ENCODE measurements around the gene CLPTM1L. TPM values are rescaled to one million over a fixed set of nuclear protein-coding genes. Genes with fewer than 3 reads are reported as not detected.
A peak's percentile ranks its signal among the peaks of the same experiment; 100 is the strongest.

Gene CLPTM1L
- total and polyA plus RNA-seq, 4 donors, result 98.3 to 123 (median 104) TPM

- Histone ChIP-seq H3K4me1 (ENCODE audit: control insufficient read depth, insufficient read depth, low read length) (peaks cover 27% of the 10 kb centered on the region), H3K27ac (ENCODE audit: low read depth, low read length) (no peak overlapping the region), H3K36me3 (ENCODE audit: control insufficient read depth, insufficient read depth, low read length) (no peaks in the 10 kb centered on the region), H3K4me3 (ENCODE audit: low read depth, low read length) (no peak overlapping the region), H3K27me3 (ENCODE audit: control insufficient read depth, insufficient read depth, low read length) (peaks cover 16% of the 10 kb centered on the region), H3K9me3 (ENCODE audit: control insufficient read depth, insufficient read depth, low read length) (no peaks in the 10 kb centered on the region)
- 89% methylated on average over 25 of the region's 25 CpGs for WGBS (ENCODE audit: insufficient coverage)
- DNase-seq (ENCODE audit: low read depth in 4 of 6, low spot score in 6 of 6), result no peak
Observed at GRCh38 chr5:1381370-1382247, 36.7 kb upstream of the CLPTM1L start.

GRCh38 chr5:1380910-1381309 is 36.0 kb upstream of the CLPTM1L start:
- no peaks in the 10 kb centered on the region for H3K36me3 ChIP-seq (ENCODE audit: control insufficient read depth, insufficient read depth, low read length)
- no peak overlapping the region for H3K27ac ChIP-seq (ENCODE audit: low read depth, low read length)
- H3K4me1 ChIP-seq (ENCODE audit: control insufficient read depth, insufficient read depth, low read length), result peaks cover 20% of the 10 kb centered on the region
- H3K27me3 ChIP-seq (ENCODE audit: control insufficient read depth, insufficient read depth, low read length), result peaks cover 10% of the 10 kb centered on the region
- WGBS (ENCODE audit: insufficient coverage), result 56% methylated on average over 12 of the region's 12 CpGs
- H3K4me3 ChIP-seq (ENCODE audit: low read depth, low read length), result no peak overlapping the region
- no peaks in the 10 kb centered on the region for H3K9me3 ChIP-seq (ENCODE audit: control insufficient read depth, insufficient read depth, low read length)
- DNase-seq (ENCODE audit: low read depth in 4 of 6, low spot score in 6 of 6), result peak in 1 of 6 donors; percentile 85

GRCh38 chr5:1380011-1380817 is 35.3 kb upstream of the CLPTM1L start:
- DNase-seq (ENCODE audit: low read depth in 4 of 6, low spot score in 6 of 6), result no peak
- H3K27ac ChIP-seq (ENCODE audit: low read depth, low read length), result no peak overlapping the region
- 23% methylated on average over 28 of the region's 34 CpGs for WGBS (ENCODE audit: insufficient coverage)
- no peak overlapping the region for H3K4me3 ChIP-seq (ENCODE audit: low read depth, low read length)
- H3K9me3 ChIP-seq (ENCODE audit: control insufficient read depth, insufficient read depth, low read length), result no peaks in the 10 kb centered on the region
- no peaks in the 10 kb centered on the region for H3K36me3 ChIP-seq (ENCODE audit: control insufficient read depth, insufficient read depth, low read length)
- peaks cover 5% of the 10 kb centered on the region for H3K27me3 ChIP-seq (ENCODE audit: control insufficient read depth, insufficient read depth, low read length)
- peaks cover 13% of the 10 kb centered on the region for H3K4me1 ChIP-seq (ENCODE audit: control insufficient read depth, insufficient read depth, low read length)

- Histone ChIP-seq H3K27ac (ENCODE audit: low read depth, low read length) (no peak overlapping the region), H3K4me3 (ENCODE audit: low read depth, low read length) (no peak overlapping the region), H3K27me3 (ENCODE audit: control insufficient read depth, insufficient read depth, low read length) (peaks cover 5% of the 10 kb centered on the region), H3K4me1 (ENCODE audit: control insufficient read depth, insufficient read depth, low read length) (peaks cover 13% of the 10 kb centered on the region), H3K9me3 (ENCODE audit: control insufficient read depth, insufficient read depth, low read length) (no peaks in the 10 kb centered on the region), H3K36me3 (ENCODE audit: control insufficient read depth, insufficient read depth, low read length) (no peaks in the 10 kb centered on the region)
- no peak for DNase-seq (ENCODE audit: low read depth in 4 of 6, low spot score in 6 of 6)
- 98% methylated on average over 16 of the region's 24 CpGs for WGBS (ENCODE audit: insufficient coverage)
Observed at GRCh38 chr5:1378866-1379659, 34.2 kb upstream of the CLPTM1L start.

GRCh38 chr5:1378096-1378495 is 33.2 kb upstream of the CLPTM1L start:
- DNase-seq (ENCODE audit: low read depth in 4 of 6, low spot score in 6 of 6), result no peak
- H3K4me1 ChIP-seq (ENCODE audit: control insufficient read depth, insufficient read depth, low read length), result peaks cover 13% of the 10 kb centered on the region
- no peak overlapping the region for H3K27ac ChIP-seq (ENCODE audit: low read depth, low read length)
- H3K27me3 ChIP-seq (ENCODE audit: control insufficient read depth, insufficient read depth, low read length), result peaks cover 5% of the 10 kb centered on the region
- H3K9me3 ChIP-seq (ENCODE audit: control insufficient read depth, insufficient read depth, low read length), result no peaks in the 10 kb centered on the region
- 95% methylated on average over 18 of the region's 18 CpGs for WGBS (ENCODE audit: insufficient coverage)
- H3K36me3 ChIP-seq (ENCODE audit: control insufficient read depth, insufficient read depth, low read length), result no peaks in the 10 kb centered on the region
- no peak overlapping the region for H3K4me3 ChIP-seq (ENCODE audit: low read depth, low read length)

- 72% methylated on average over 3 of the region's 3 CpGs for WGBS (ENCODE audit: insufficient coverage)
- no peak overlapping the region for H3K4me3 ChIP-seq (ENCODE audit: low read depth, low read length)
- peak in 2 of 6 donors; percentile 39 to 62 for DNase-seq (ENCODE audit: low read depth in 4 of 6, low spot score in 6 of 6)
Observed at GRCh38 chr5:1376981-1377380, 32.1 kb upstream of the CLPTM1L start.

GRCh38 chr5:1375871-1376810 is 31.2 kb upstream of the CLPTM1L start:
- Histone ChIP-seq H3K36me3 (ENCODE audit: control insufficient read depth, insufficient read depth, low read length) (no peaks in the 10 kb centered on the region), H3K9me3 (ENCODE audit: control insufficient read depth, insufficient read depth, low read length) (no peaks in the 10 kb centered on the region), H3K4me1 (ENCODE audit: control insufficient read depth, insufficient read depth, low read length) (peaks cover 9% of the 10 kb centered on the region), H3K27ac (ENCODE audit: low read depth, low read length) (no peak overlapping the region), H3K27me3 (ENCODE audit: control insufficient read depth, insufficient read depth, low read length) (peaks cover 5% of the 10 kb centered on the region), H3K4me3 (ENCODE audit: low read depth, low read length) (no peak overlapping the region)
- WGBS (ENCODE audit: insufficient coverage), result 92% methylated on average over 16 of the region's 23 CpGs
- no peak for DNase-seq (ENCODE audit: low read depth in 4 of 6, low spot score in 6 of 6)

More at GRCh38 chr5:1376981-1377380, 32.1 kb upstream of the CLPTM1L start:
- Histone ChIP-seq H3K36me3 (ENCODE audit: control insufficient read depth, insufficient read depth, low read length) (no peaks in the 10 kb centered on the region), H3K27ac (ENCODE audit: low read depth, low read length) (no peak overlapping the region), H3K4me1 (ENCODE audit: control insufficient read depth, insufficient read depth, low read length) (peaks cover 13% of the 10 kb centered on the region), H3K9me3 (ENCODE audit: control insufficient read depth, insufficient read depth, low read length) (no peaks in the 10 kb centered on the region), H3K27me3 (ENCODE audit: control insufficient read depth, insufficient read depth, low read length) (peaks cover 5% of the 10 kb centered on the region)

GRCh38 chr5:1374679-1375055 is 29.8 kb upstream of the CLPTM1L start:
- no peaks in the 10 kb centered on the region for H3K4me1 ChIP-seq (ENCODE audit: control insufficient read depth, insufficient read depth, low read length)
- H3K27ac ChIP-seq (ENCODE audit: low read depth, low read length), result no peak overlapping the region
- H3K36me3 ChIP-seq (ENCODE audit: control insufficient read depth, insufficient read depth, low read length), result no peaks in the 10 kb centered on the region
- H3K9me3 ChIP-seq (ENCODE audit: control insufficient read depth, insufficient read depth, low read length), result no peaks in the 10 kb centered on the region
- 22% methylated on average over 1 of the region's 6 CpGs for WGBS (ENCODE audit: insufficient coverage)
- DNase-seq (ENCODE audit: low read depth in 4 of 6, low spot score in 6 of 6), result peak in 1 of 6 donors; percentile 49
- H3K4me3 ChIP-seq (ENCODE audit: low read depth, low read length), result no peak overlapping the region
- H3K27me3 ChIP-seq (ENCODE audit: control insufficient read depth, insufficient read depth, low read length), result peaks cover 2% of the 10 kb centered on the region

All from spinal cord (tissue), 10 donors.